ENCODE data around the gene MROH2B. TPM values are rescaled to one million over a fixed set of nuclear protein-coding genes. Genes with fewer than 3 reads are reported as not detected.

MROH2B gene
- total and polyA plus RNA-seq, 8 donors: 0.20 to 2.7 (median 0.63) TPM; not detected in 2

- intact Hi-C loops (cut with DNase I): no loop called here
- ATAC-seq: no peak
- no peak overlapping the region for H3K27ac ChIP-seq
Measured at GRCh38 chr5:41093803-41094202, 22.7 kb upstream of the MROH2B start.

DNA sequence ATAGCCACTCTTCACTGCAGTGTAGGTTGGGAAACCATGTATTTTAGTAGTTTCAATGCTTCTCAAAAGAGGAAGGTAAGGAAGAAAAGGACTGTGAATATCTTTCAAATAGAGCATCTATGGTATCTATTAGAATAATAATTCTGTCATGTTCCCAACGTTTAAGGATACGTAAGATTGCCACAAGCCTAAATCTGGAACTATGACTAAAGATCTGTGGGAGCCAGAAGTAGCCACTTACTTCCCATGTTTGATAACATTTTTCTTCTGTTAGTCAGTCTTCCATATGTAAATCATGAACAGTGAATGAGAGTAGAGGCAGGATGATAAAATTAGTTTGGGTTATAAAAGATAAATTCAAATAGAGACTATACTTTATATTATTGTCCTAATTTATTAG is 16.3 kb upstream of the MROH2B start:
- peak; percentile 26 for ATAC-seq
- Histone ChIP-seq H3K36me3 (no peaks in the 10 kb centered on the region), H3K27ac (no peak overlapping the region), H3K27me3 (no peaks in the 10 kb centered on the region), H3K4me3 (no peak overlapping the region), H3K9me3 (peaks cover 0 to 9% of the 10 kb centered on the region in 2 donors), H3K4me1 (no peaks in the 10 kb centered on the region)
- intact Hi-C loops (cut with DNase I): no loop called here
- TF ChIP-seq, protein P1, sequence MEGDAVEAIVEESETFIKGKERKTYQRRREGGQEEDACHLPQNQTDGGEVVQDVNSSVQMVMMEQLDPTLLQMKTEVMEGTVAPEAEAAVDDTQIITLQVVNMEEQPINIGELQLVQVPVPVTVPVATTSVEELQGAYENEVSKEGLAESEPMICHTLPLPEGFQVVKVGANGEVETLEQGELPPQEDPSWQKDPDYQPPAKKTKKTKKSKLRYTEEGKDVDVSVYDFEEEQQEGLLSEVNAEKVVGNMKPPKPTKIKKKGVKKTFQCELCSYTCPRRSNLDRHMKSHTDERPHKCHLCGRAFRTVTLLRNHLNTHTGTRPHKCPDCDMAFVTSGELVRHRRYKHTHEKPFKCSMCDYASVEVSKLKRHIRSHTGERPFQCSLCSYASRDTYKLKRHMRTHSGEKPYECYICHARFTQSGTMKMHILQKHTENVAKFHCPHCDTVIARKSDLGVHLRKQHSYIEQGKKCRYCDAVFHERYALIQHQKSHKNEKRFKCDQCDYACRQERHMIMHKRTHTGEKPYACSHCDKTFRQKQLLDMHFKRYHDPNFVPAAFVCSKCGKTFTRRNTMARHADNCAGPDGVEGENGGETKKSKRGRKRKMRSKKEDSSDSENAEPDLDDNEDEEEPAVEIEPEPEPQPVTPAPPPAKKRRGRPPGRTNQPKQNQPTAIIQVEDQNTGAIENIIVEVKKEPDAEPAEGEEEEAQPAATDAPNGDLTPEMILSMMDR (IDR thresholded peaks at IDR 0.05): no peak
- DNase-seq: no peak

More at GRCh38 chr5:41093803-41094202, 22.7 kb upstream of the MROH2B start:
- no peaks in the 10 kb centered on the region for H3K4me1 ChIP-seq
- TF ChIP-seq, protein P1 (IDR thresholded peaks at IDR 0.05): no peak
- H3K4me3 ChIP-seq: no peak overlapping the region
- peaks cover 0 to 9% of the 10 kb centered on the region in 2 donors for H3K9me3 ChIP-seq
- no peaks in the 10 kb centered on the region for H3K36me3 ChIP-seq
- DNase-seq: no peak
- H3K27me3 ChIP-seq: no peaks in the 10 kb centered on the region

DNA sequence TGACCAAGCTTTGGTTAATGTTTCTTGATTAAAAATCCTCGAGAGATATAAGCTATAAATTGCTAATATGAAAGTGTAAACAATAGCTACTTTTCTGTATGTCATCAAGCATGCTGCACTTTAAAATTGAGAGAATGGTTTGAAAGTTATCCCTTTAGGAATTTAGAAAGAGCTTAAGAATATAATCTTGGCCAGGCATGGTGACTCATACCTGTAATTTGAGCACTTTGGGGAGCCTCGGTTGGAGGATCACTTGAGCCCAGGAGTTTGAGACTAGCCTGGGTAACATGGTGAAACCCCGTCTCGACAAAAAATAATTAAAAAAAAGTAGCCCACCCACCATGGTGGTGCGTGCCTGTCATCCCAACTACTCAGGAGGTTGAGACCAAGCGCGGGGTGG is 12.2 kb upstream of the MROH2B start:
- Histone ChIP-seq H3K27ac (no peak overlapping the region), H3K27me3 (no peaks in the 10 kb centered on the region), H3K4me3 (no peak overlapping the region), H3K9me3 (peaks cover 0 to 10% of the 10 kb centered on the region in 2 donors), H3K36me3 (no peaks in the 10 kb centered on the region), H3K4me1 (no peaks in the 10 kb centered on the region)
- DNase-seq: no peak
- ATAC-seq: no peak
- TF ChIP-seq, protein P1 (IDR thresholded peaks at IDR 0.05): no peak
- intact Hi-C loops (cut with DNase I): no loop called here

DNA sequence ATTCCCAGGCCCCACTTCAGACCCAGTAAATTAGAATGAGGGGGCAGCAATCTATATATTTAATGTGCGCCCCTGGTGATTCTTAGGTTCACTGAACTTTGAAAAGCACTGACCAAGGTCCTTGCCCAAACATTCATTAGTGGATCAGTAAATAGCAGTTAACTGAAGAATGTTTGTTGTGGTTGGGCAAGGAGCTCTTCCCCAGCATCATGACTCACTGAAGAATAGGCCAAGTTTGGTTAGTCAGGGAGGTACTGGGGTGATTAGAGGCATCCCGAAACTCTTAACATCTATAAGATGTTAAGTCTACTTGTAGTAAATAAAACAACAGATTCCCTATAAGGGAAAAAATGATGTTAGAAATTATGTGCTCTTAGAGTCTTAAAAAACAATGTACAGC is 833 bp upstream of the MROH2B start:
- TF ChIP-seq, protein P1 (IDR thresholded peaks at IDR 0.05): no peak
- DNase-seq (no peak), ATAC-seq (peak; percentile 47)
- Histone ChIP-seq H3K36me3 (no peaks in the 10 kb centered on the region), H3K9me3 (no peaks in the 10 kb centered on the region), H3K27me3 (no peaks in the 10 kb centered on the region), H3K4me3 (no peak overlapping the region), H3K4me1 (no peaks in the 10 kb centered on the region), H3K27ac (no peak overlapping the region)
- intact Hi-C loops (cut with DNase I): no loop called here

GRCh38 chr5:41067714-41068568 is 3.2 kb downstream of the MROH2B start:
- H3K9me3 ChIP-seq: no peaks in the 10 kb centered on the region
- H3K27me3 ChIP-seq: no peaks in the 10 kb centered on the region
- DNase-seq (no peak), ATAC-seq (no peak)
- TF ChIP-seq, protein P1 (IDR thresholded peaks at IDR 0.05): no peak
- no peaks in the 10 kb centered on the region for H3K36me3 ChIP-seq
- no peak overlapping the region for H3K27ac ChIP-seq
- H3K4me1 ChIP-seq: no peaks in the 10 kb centered on the region
- intact Hi-C loops (cut with DNase I): no loop called here
- H3K4me3 ChIP-seq: no peak overlapping the region
